ENCODE results near the gene MDM1.

Gene MDM1

DNA sequence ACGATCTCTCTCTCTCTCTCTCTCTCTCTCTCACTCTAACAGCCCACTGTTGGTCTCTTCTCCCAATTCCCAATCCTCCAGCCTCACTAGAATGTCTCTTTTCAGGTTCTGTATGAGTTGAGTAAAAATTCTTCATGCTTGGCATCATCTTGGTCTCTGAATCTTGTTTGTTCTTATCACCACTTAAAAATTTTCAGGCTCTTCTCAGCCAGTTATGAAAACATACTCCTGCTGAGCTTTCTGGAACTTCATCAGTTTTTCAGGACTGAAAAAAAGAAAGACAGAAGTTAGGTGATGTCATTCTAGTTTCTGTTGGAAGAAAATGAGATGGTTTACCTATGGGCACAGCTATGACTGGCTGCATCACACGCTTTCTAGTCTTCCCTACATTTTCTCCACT lies 67.3 kb downstream of the MDM1 start:
- FAIRE-seq (no peak), DNase-seq (ENCODE audit: insufficient read length, low spot score) (no peak)
- no peak for TF ChIP-seq CTCF (IDR thresholded peaks at IDR 0.05; ENCODE audit: insufficient read depth, missing control alignments)

DNA sequence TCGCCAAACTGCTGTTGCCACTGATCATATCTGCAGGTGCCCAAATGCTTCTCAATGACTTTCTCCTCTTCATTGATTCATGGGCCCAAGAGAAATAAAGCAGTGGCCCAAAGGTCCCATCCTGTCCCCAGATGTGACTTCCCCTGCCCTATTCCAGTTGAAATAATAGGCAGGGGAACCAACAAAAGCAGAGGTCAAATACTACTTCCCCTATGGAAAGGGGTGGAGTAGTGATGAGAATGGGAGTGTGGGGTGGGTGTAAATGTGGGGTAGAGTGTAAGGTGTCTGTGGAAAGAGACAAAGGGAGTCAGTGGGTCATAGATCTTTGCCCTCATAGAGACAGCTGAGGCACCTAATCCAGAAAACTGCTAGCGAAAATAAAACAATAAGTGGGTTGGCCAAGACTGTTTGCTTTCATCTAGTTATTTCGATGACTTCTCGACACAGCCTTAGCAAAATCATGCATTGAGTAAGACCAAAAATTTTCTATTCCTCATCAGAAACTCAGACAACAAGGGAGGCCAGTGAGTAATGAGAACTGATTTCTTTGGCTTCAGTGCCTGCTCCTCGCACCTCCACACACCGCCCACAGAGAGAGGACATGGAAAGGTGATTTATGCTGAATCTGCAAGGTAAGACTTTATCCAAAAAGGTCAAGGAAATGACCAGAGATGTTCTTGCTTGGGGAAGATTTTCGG lies 67.9 kb downstream of the MDM1 start:
- DNase-seq (ENCODE audit: insufficient read length, low spot score) (no peak), FAIRE-seq (no peak)
- TF ChIP-seq CTCF (IDR thresholded peaks at IDR 0.05; ENCODE audit: insufficient read depth, missing control alignments), result no peak

GRCh38 chr12:68263366-68263765 lies 68.8 kb downstream of the MDM1 start:
- FAIRE-seq (no peak), DNase-seq (ENCODE audit: insufficient read length, low spot score) (no peak)
- TF ChIP-seq CTCF (IDR thresholded peaks at IDR 0.05; ENCODE audit: insufficient read depth, missing control alignments), result no peak

- DNase-seq (ENCODE audit: insufficient read length, low spot score), result no peak
- FAIRE-seq, result no peak
- no peak for TF ChIP-seq CTCF (IDR thresholded peaks at IDR 0.05; ENCODE audit: insufficient read depth, missing control alignments)
These were observed 70.3 kb downstream of the MDM1 start for GRCh38 chr12:68261896-68262295.

- no peak for TF ChIP-seq CTCF (IDR thresholded peaks at IDR 0.05; ENCODE audit: insufficient read depth, missing control alignments)
- FAIRE-seq, result no peak
- DNase-seq (ENCODE audit: insufficient read length, low spot score), result no peak
These were observed 72.0 kb downstream of the MDM1 start for GRCh38 chr12:68260153-68260552.

GRCh38 chr12:68259318-68259940 lies 72.7 kb downstream of the MDM1 start:
- DNase-seq (ENCODE audit: insufficient read length, low spot score), result no peak
- FAIRE-seq, result no peak
- no peak for TF ChIP-seq CTCF (IDR thresholded peaks at IDR 0.05; ENCODE audit: insufficient read depth, missing control alignments)

DNA sequence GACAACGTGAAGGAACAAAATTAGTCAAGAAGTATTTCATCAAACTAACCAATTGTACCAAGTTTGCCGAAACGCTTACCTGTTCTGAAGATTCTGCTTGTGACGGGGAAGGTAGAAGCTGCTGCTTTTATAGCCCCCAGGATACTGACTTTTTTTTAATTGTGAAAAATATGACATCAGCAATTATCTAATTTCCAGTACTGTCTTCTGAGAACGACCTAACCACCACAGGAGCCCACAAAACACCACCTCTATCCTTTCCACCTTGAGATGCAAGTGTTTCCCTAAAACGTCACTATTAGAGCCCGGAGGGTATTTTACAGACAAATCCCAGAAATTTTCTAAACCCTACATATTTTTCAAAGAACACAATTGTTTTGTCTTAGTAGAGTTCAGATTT lies 78.7 kb downstream of the MDM1 start, which contains the start of gene IL22:
TSS of gene IL22 (minus strand) at position 101 of the 400 bp plus-strand sequence. CDS start 156 bp downstream, outside the sequence.
- no peak for DNase-seq (ENCODE audit: insufficient read length, low spot score)
- no peak for TF ChIP-seq CTCF (IDR thresholded peaks at IDR 0.05; ENCODE audit: insufficient read depth, missing control alignments)
- no peak for FAIRE-seq

Measured in D721Med (cell line).